IMR-90 (cell line): Measurements from ENCODE around the gene ETFA. TPM values are rescaled to one million over a fixed set of nuclear protein-coding genes. Genes with fewer than 3 reads are reported as not detected.
"Not testable (repeated sequence)": the region's sequence is repeated elsewhere in the genome, so short reads cannot be mapped to it uniquely, and the experiment has no call there.

ENCODE experiments used
- ATAC-seq: fragments of 200-7000 bp; cut with Tn5 transposase; 2 replicates; pipeline ENCODE4 v1.9.1; 2020; ENCODE audit warnings: low read depth, mild to moderate bottlenecking, moderate library complexity
- BruUV-seq: library from RNA; stranded (reverse); fragments of 400-500 nt; replicated peaks from 2 replicates; lab custom pipeline; 2021; lab: Mats Ljungman, UMichigan
- CTCF ChIA-PET: fragments of 300-600 bp; formaldehyde crosslinking; extraction: SDS; loops from one replicate; lab custom pipeline; 2021; ENCODE audit warnings: antibody characterized with exemption; lab: Yijun Ruan, JAX
- POLR2A ChIA-PET: fragments of 300-600 bp; sonication (Branson Sonifier 250); formaldehyde crosslinking; loops from one replicate; lab custom pipeline; 2022; ENCODE audit warnings: antibody characterized with exemption; ENCODE audit not compliant: unreplicated experiment; lab: Charles Lee
- DNase-seq: peaks from one replicate; pipeline ENCODE4 v3.0.0; 2013
- H2AFZ ChIP-seq: replicated peaks from 2 replicates; pipeline ENCODE3; 2013; ENCODE audit warnings: low read length, mild to moderate bottlenecking; ENCODE audit not compliant: poor library complexity
- H2AK5ac ChIP-seq: 2 replicates; pipeline ENCODE4 v1.6.1; 2013; ENCODE audit warnings: low read depth, low read length, inconsistent platforms
- H2AK9ac ChIP-seq: replicated peaks from 2 replicates; pipeline ENCODE3; 2013; ENCODE audit warnings: mild to moderate bottlenecking, low read depth, low read length, moderate library complexity; ENCODE audit not compliant: poor library complexity
- H2BK120ac ChIP-seq: 2 replicates; pipeline ENCODE4 v1.6.1; 2013; ENCODE audit warnings: low read depth, low read length, inconsistent platforms
- H2BK15ac ChIP-seq: 3 replicates; pipeline ENCODE4 v1.6.1; 2013; ENCODE audit warnings: low read depth, low read length, inconsistent platforms
- H2BK20ac ChIP-seq: 2 replicates; pipeline ENCODE4 v1.6.1; 2013; ENCODE audit warnings: low read depth, mild to moderate bottlenecking, inconsistent platforms, low read length, moderate library complexity
- H2BK5ac ChIP-seq: 2 replicates; pipeline ENCODE4 v1.6.1; 2013; ENCODE audit warnings: mild to moderate bottlenecking, low read depth, low read length, inconsistent platforms; ENCODE audit not compliant: poor library complexity, severe bottlenecking
- H3K14ac ChIP-seq: replicated peaks from 2 replicates; pipeline ENCODE4 v1.6.1; 2013; ENCODE audit warnings: low read depth, low read length, inconsistent platforms
- H3K18ac ChIP-seq: 2 replicates; pipeline ENCODE4 v1.6.1; 2013; ENCODE audit warnings: low read depth, low read length, control low read depth
- H3K23ac ChIP-seq: 2 replicates; pipeline ENCODE4 v1.6.1; 2013; ENCODE audit warnings: low read depth, low read length, inconsistent platforms
- H3K27ac ChIP-seq: 2 replicates; pipeline ENCODE4 v1.5.1; 2013; ENCODE audit warnings: mild to moderate bottlenecking, control low read depth, low read length; ENCODE audit not compliant: insufficient read depth
- H3K27me3 ChIP-seq: 2 replicates; pipeline ENCODE4 v1.6.1; 2013; ENCODE audit warnings: low read length; ENCODE audit not compliant: control insufficient read depth, insufficient read depth
- H3K36me3 ChIP-seq: 2 replicates; pipeline ENCODE4 v1.6.1; 2013; ENCODE audit warnings: low read length, mixed read lengths; ENCODE audit not compliant: control insufficient read depth, insufficient read depth
- H3K4ac ChIP-seq: 2 replicates; pipeline ENCODE4 v1.6.1; 2013; ENCODE audit warnings: low read depth, low read length, inconsistent platforms
- H3K4me1 ChIP-seq: 2 replicates; pipeline ENCODE4 v1.6.1; 2013; ENCODE audit warnings: low read length, mixed read lengths; ENCODE audit not compliant: control insufficient read depth, insufficient read depth
- H3K4me2 ChIP-seq: 2 replicates; pipeline ENCODE4 v1.6.1; 2013; ENCODE audit warnings: low read depth, mild to moderate bottlenecking, control low read depth, low read length, moderate library complexity
- H3K4me3 ChIP-seq: 2 replicates; pipeline ENCODE4 v1.5.1; 2013; ENCODE audit warnings: low read depth, mild to moderate bottlenecking, control low read depth, low read length, moderate library complexity; ENCODE audit not compliant: insufficient read depth
- H3K56ac ChIP-seq: 2 replicates; pipeline ENCODE4 v1.6.1; 2013; ENCODE audit warnings: low read length, inconsistent platforms; ENCODE audit not compliant: insufficient read depth; ENCODE audit errors: extremely low read depth
- H3K79me1 ChIP-seq, 2 experiments: 2 replicates each; pipeline ENCODE4 v1.6.1; 2013; ENCODE audit warnings: low read length in 2 of 2, inconsistent platforms in 1 of 2, low read depth in 1 of 2
- H3K9ac ChIP-seq: 2 replicates; pipeline ENCODE4 v1.6.1; 2013; ENCODE audit warnings: low read depth, low read length, control low read depth
- H3K9me1 ChIP-seq: 2 replicates; pipeline ENCODE4 v1.6.1; 2013; ENCODE audit warnings: low read length, inconsistent platforms; ENCODE audit not compliant: insufficient read depth
- H3K9me3 ChIP-seq: 2 replicates; pipeline ENCODE4 v1.6.1; 2013; ENCODE audit warnings: low read length; ENCODE audit not compliant: control insufficient read depth, insufficient read depth
- H4K20me1 ChIP-seq: 2 replicates; pipeline ENCODE4 v1.6.1; 2013; ENCODE audit warnings: low read length, inconsistent platforms; ENCODE audit not compliant: insufficient read depth
- H4K5ac ChIP-seq: 2 replicates; pipeline ENCODE4 v1.6.1; 2013; ENCODE audit warnings: mild to moderate bottlenecking, low read depth, low read length, control low read depth
- H4K8ac ChIP-seq, 2 experiments: 2 replicates each; pipeline ENCODE4 v1.6.1; 2013; ENCODE audit warnings: low read depth in 2 of 2, low read length in 2 of 2, control low read depth in 1 of 2, inconsistent platforms in 1 of 2
- H4K91ac ChIP-seq: 2 replicates; pipeline ENCODE4 v1.6.1; 2013; ENCODE audit warnings: low read depth, low read length, inconsistent platforms; ENCODE audit not compliant: insufficient read depth
- RAD21 ChIP-seq: IDR thresholded peaks from 2 replicates; pipeline ENCODE4 v1.6.1; 2012; ENCODE audit warnings: low read length, improper control_type of control experiment
- WGBS, 2 experiments: methylation state at CpG; one replicate each; pipeline versions ENCODE4 v1.1.5 to v1.1.7; 2013; ENCODE audit warnings: missing lambda C conversion rate in 2 of 2; ENCODE audit not compliant: insufficient read length in 1 of 2; ENCODE audit errors: extremely low coverage in 2 of 2; 5-methylcytosine and 5-hydroxymethylcytosine counted together
- dilution Hi-C: fragments of 300-500 bp; cut with HindIII; formaldehyde crosslinking; loops from one replicate; pipeline ENCODE4 v1.14.3; 2018; ENCODE audit warnings: low sequenced_read_pairs; ENCODE audit not compliant: unreplicated experiment
- in situ Hi-C: fragments of 300-500 bp; cut with MboI; formaldehyde crosslinking; loops from 3 replicates; pipeline ENCODE4 v1.14.3; 2019; ENCODE audit warnings: low sequenced_read_pairs, inconsistent platforms, mixed read lengths
- intact Hi-C: fragments of 100-400 bp; cut with micrococcal nuclease; formaldehyde crosslinking; loops from 2 replicates; pipeline ENCODE4 v1.10.0; 2022
- polyA plus RNA-seq, 3 experiments: library from polyadenylated mRNA; depleted of rRNA; stranded (reverse); fragments of >200 nt; gene quantifications; 2 replicates each; pipeline ENCODE4 v1.2.3, GENCODE V29; 2012; ENCODE audit warnings: low replicate concordance in 1 of 3
- total RNA-seq: library from RNA; depleted of rRNA; stranded (reverse); fragments of >200 nt; gene quantifications from 2 replicates; pipeline ENCODE4 v1.2.3, GENCODE V29; 2012

ETFA gene
- total and polyA plus RNA-seq, 2 of the 4 experiments (the other 2 are of a cell fraction), result 115 to 172 TPM

DNA sequence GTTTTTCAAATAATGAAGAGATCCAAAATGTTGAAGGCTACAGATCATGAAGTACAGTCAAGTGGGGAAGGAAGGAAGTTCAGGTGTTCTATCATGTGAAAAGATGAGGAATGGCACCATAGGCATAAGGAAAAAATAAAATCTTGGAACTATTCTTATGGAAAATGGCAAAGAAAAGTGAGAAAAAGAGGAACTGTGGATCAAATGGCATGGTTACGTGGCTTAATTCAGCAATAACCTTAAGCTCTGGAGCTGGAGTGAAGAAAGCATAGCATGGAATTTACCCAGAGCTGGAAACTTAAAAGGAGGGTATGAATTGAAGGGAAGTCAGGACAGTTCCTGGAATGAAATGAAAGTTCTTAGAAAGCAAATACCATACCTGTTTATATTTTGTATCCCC, 14.4 kb downstream of the ETFA start:
- H3K4me3 ChIP-seq, result no peak overlapping the region
- no peak overlapping the region for H3K9ac ChIP-seq
- dilution Hi-C loops (no loop called here), in situ Hi-C loops (no loop called here), intact Hi-C loops (loop anchor here (5.0 kb wide), 1 partner anchor 570 kb away; no protein-coding TSS in a partner anchor)
- WGBS, 2 experiments, result no CpG with 5 or more reads among the region's 1 CpG
- H2BK15ac ChIP-seq, result no peak overlapping the region
- no peak overlapping the region for H3K4me2 ChIP-seq
- no peak overlapping the region for H2AK9ac ChIP-seq
- no peak for ATAC-seq
- no peak overlapping the region for H3K56ac ChIP-seq
- H2BK20ac ChIP-seq, result no peak overlapping the region
- H4K8ac ChIP-seq, result no peak overlapping the region
- H2BK5ac ChIP-seq, result no peak overlapping the region
- H4K91ac ChIP-seq, result no peak overlapping the region
- no peak for DNase-seq
- H4K20me1 ChIP-seq, result peaks cover 52% of the 10 kb centered on the region
- H3K23ac ChIP-seq, result no peak overlapping the region
- no TSS peak for BruUV-seq
- H3K9me3 ChIP-seq, result no peaks in the 10 kb centered on the region
- H3K4me1 ChIP-seq, result peaks cover 3% of the 10 kb centered on the region; the same call in 1 of the 2 replicates
- no peaks in the 10 kb centered on the region for H3K27me3 ChIP-seq
- ChIA-PET CTCF (no interaction called here), POLR2A (no interaction called here)
- no peak overlapping the region for H4K5ac ChIP-seq
- no peak overlapping the region for H3K18ac ChIP-seq
- TF ChIP-seq RAD21, result no peak
- no peak overlapping the region for H3K14ac ChIP-seq
- H2AFZ ChIP-seq, result no peak overlapping the region
- peaks cover 11% of the 10 kb centered on the region; the same call in 1 of the 2 replicates for H3K9me1 ChIP-seq
- no peak overlapping the region for H2BK120ac ChIP-seq
- no peak overlapping the region for H3K27ac ChIP-seq
- H3K4ac ChIP-seq, result no peak overlapping the region
- H2AK5ac ChIP-seq, result no peak overlapping the region
- peaks cover 49 to 79% of the 10 kb centered on the region in 2 experiments for H3K79me1 ChIP-seq
- H3K36me3 ChIP-seq, result no peaks in the 10 kb centered on the region

DNA sequence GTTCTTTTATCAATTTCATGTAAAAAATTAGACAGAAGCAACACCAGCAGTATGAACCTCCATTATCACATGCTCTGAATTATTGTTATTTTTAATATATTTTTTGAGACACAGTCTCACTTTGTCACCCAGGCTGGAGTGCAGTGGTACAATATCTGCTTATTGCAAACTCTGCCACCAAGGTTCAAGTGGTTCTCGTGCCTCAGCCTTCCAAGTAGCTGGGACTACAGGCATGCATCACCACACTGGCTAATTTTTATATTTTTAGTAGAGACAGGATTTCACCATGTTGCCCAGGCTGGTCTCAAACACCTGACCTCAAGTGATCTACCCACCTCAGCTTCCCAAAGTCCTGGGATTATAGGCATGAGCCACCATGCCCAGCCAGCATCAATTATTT, 16.8 kb downstream of the ETFA start:
- BruUV-seq, H3K4me2 ChIP-seq, CTCF ChIA-PET, H2BK15ac ChIP-seq, intact Hi-C loops, H2AK9ac ChIP-seq, H3K4ac ChIP-seq, dilution Hi-C loops, H3K23ac ChIP-seq, H2AK5ac ChIP-seq, POLR2A ChIA-PET, H3K4me1 ChIP-seq, H2BK20ac ChIP-seq, H3K4me3 ChIP-seq, H4K91ac ChIP-seq, H4K8ac ChIP-seq, ATAC-seq, H2BK5ac ChIP-seq, H3K9me3 ChIP-seq, H3K9me1 ChIP-seq, H2AFZ ChIP-seq, H4K5ac ChIP-seq, in situ Hi-C loops, H3K14ac ChIP-seq, DNase-seq, H3K9ac ChIP-seq, H3K27me3 ChIP-seq, H2BK120ac ChIP-seq, H3K18ac ChIP-seq, H3K27ac ChIP-seq, H3K56ac ChIP-seq, H3K36me3 ChIP-seq: not testable (repeated sequence)
- Histone ChIP-seq H4K20me1 (peaks cover 34% of the 10 kb centered on the region), H3K79me1 (peaks cover 34 to 77% of the 10 kb centered on the region in 2 experiments)
- WGBS, 2 experiments, result no CpG with 5 or more reads among the region's 1 CpG
